Hindlimb muscle (tissue), 1 donor: ENCODE measurements around the gene PEAK3. TPM values are rescaled to one million over a fixed set of nuclear protein-coding genes. Genes with fewer than 3 reads are reported as not detected.
"Not testable (repeated sequence)": the region's sequence is repeated elsewhere in the genome, so short reads cannot be mapped to it uniquely, and the experiment has no call there.

Experiments used
- DNase-seq: peaks from one replicate; pipeline ENCODE4 v3.0.0-alpha.2; 2013
- polyA plus RNA-seq: library from polyadenylated mRNA; unstranded; fragments of 120-200 nt; gene quantifications from one replicate; pipeline ENCODE4 v1.2.1, GENCODE V29; 2013; ENCODE audit not compliant: insufficient read length

Gene PEAK3
- polyA plus RNA-seq, 1 donor: not detected

GRCh38 chr19:2288818-2289713 is 7.1 kb upstream of the PEAK3 start:
- DNase-seq: no peak

DNA sequence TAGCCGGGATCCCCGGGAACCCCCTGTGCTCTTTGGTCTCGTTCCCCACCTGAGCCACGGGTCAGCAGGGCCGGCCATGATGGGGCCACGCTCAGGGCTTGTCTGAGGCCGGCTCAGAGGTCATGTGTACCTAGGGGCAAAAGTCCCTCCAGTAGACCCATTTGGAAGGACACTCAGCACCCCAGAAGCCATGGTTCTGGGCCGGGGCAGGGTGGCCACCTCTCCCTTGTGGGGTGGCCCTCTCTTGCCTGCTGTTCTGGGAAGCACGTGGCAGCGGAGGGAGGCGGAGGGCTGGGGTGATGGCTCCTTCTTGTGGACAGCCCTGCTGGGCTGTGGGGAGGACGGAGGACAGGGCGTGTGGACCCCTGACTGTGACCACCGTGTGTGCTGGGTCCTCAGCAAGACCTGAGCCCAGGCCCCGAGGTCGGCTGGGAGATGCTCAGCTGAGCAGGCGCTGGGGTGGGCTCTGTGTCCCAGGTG is 6.4 kb upstream of the PEAK3 start:
- no peak for DNase-seq

DNA sequence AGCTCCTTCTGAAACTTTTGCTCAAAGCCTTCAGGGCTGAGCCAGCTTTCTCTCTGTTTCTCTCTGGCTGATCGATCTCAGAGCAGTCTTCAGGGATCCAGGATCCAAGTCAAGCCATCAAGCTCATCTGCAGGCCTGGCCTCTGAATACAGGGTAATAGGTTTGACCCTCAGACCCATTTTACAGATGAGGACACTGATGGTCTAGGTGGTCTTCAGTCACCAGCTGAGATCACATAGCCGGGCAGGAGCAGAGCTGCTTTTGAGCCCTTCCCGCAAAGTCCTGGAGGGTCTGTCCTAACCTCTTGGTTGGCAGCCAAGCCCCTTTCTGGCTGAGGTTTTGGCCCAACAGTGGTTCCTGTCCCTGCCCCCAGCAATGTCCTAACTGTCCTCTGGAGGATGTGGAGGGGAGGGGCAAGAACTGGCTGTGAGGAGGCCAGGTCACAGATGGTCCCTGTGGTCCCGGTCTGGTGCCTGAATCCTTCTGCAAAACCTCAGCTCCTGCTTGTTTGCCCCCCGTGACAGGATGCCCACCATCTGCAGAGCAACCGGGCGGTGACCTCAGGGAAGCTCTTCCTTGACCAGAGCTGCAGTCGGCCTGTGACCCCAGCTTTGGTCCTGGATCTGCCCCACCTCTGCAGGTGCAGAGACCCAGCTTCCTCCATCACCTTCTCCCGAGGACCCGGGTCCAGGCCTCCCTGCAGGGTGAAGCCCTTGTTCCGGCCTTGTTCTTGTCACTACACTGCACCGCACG is 5.8 kb upstream of the PEAK3 start:
- DNase-seq: no peak

DNA sequence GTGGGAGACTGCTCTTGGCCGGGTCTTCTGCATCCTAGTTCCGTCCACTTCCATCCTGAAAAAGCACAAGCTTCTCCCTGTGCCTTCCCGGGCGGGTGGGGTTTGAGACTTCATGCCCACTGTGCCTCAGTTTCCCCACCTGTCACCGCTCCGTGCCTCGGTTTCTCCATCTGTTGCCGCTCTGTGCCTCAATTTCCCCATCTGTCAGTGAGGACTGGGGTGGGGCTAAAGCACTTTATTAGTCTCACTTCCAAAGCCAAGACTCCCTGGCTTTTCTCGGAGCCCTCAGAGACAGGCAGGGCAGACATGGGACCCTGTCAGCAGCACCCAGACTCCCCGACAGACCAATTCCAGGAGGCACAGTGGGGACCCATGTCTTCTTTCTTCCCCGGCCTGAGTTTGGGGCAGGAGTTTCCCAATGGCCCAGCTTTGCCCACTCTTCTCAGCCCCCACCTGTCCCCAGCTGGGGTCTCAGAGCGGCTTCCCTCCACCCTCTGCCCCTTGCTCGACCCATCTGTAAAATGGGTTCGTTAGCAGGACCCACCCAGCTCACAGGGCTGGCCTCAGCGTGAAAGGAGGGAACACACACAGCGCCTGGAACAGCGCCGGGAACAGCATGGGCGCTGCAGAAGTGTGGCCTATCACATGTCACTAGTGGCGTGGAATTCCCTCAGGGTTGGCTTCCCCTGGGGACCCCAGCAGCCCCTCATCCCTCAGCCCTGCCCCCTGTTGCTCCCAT is 4.6 kb upstream of the PEAK3 start:
- DNase-seq: no peak

DNA sequence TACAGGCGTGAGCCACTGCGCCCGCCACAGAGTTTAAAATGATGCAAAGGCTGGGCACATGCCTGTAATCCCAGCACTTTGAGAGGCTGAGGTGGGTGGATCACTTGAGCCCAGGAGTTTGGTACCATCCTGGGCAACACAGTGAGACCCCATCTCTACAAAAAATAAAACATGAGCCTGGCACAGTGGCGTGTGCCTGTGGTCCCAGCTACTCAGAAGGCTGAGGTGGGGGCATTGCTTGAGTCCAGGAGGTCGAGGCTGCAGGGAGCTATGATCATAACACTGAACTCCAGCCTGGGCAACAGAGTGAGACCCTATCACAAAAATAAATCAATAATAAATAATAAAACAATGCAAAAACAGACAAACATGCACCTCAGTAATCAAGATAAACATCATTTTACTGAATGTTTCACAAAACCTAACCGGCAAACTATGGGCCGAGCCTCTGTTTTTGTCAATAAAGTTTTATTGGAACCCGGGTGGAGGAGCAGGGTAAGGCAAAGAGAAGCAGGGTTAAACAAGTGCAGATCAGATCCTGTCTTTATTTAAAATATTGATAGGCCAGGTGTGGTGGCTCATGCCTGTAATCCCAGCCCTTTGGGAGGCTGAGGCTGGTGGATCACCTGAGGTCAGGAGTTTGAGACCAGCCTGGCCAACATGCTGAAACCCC is 2.0 kb upstream of the PEAK3 start:
- no peak for DNase-seq

GRCh38 chr19:2282862-2283237 is 875 bp upstream of the PEAK3 start:
- DNase-seq: no peak

GRCh38 chr19:2281265-2282061 is 512 bp downstream of the PEAK3 start:
- DNase-seq: not testable (repeated sequence)

DNA sequence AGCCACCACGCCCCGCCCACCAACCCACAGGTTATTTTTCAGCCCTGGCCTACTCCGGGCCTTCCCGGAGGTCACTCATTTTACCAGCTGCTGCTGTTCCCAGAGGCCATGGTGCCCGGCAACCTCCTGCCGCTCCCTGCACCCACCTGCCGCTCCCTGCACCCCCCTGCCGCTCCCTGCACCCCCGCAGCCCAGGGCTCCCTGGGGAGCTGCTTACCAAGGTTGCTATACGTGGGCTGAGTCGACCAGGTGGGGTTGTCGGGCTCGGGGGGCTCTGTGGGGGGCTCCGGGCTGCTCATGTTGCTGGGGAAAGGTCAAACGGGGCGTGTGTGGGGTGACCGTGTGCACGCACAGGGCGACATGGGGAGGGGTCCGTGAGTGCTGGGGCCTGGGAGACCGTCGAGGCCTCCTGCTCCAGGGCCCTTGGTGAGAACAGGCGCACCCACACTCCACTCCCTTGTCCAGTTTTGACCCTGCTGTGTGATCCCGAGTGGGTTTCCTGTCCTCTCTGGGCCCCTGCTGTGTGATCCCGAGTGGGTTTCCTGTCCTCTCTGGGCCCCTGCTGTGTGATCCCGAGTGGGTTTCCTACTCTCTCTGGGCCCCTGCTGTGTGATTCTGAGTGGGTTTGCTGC is 1.2 kb downstream of the PEAK3 start:
- DNase-seq: no peak

DNA sequence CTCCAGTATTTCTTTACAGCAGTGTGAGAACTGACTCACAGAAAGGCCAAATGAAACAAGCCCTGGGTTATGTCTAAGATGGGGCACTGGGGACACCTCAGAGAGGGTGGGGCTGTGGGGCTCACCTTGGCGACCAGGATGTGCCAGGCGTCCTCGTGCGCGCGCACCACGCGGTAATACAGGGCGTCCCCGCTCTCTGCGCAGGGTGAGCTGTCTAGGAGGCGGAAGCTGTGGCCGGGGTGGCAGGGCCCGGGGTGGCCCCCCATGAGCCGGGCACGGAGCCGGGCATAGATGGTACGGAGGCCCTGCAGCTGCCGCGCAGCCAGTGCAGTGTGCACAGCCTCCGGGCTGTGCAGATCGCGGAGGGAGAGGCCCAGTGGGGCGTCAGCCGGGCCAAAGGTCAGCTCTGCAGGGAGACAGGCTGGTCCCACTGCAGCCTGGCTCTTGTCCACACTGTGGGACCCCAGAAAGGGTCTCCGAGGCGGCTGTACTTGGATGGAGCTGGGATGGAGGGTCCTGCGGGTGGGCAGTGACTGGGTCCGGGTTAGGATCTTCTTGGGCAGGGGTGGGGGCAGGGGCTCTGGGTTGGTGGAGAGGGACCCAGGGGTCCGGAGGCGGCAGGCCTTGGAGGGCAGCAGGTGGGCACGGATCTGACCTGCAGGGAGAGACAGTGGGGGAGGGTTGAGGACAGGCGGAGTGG is 3.4 kb downstream of the PEAK3 start:
- no peak for DNase-seq

DNA sequence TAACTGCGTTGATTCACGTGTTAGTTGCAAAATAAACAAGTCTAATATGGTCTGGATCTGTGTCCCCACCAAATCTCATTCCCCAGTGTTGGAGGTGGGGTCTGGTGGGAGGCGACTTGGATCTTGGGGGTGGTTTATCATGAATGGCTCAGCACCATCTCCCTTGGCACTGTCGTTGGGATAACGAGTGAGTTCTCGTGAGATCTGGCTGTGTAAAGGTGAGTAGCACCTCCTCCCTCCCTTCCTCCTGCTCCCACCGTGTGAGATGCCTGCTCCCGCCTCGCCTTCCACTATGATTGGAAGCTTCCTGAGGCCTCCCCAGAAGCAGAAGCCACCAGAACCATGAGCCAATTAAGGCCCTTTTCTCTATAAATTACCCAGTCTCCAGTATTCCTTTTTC is 4.8 kb downstream of the PEAK3 start:
- no peak for DNase-seq

DNA sequence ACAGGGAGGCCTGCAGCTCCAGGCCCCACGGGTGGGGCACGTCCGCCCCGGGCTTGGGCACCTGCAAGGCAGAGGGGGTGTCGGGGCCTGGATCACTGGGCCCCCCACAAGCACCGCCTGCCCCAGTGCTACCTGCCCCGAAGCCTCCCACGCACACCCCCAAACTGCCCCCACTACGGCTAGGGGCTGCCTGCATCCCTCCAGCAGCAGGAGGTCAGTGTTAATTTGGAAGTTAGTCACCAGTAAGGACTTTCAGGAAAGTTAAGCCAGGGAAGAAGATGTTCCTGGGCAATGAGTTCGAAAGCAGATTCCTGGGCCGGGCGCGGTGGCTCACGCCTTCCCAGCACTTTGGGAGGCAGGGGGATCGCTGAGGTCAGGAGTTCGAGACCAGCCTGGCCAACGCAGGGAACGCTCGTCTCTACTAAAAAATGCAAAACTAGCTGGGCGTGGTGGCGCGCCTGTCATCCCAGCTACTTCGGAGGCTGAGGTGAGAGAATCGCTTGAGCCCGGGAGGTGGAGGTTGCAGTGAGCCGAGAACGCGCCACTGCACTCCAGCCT is 5.5 kb downstream of the PEAK3 start:
- DNase-seq: no peak

DNA sequence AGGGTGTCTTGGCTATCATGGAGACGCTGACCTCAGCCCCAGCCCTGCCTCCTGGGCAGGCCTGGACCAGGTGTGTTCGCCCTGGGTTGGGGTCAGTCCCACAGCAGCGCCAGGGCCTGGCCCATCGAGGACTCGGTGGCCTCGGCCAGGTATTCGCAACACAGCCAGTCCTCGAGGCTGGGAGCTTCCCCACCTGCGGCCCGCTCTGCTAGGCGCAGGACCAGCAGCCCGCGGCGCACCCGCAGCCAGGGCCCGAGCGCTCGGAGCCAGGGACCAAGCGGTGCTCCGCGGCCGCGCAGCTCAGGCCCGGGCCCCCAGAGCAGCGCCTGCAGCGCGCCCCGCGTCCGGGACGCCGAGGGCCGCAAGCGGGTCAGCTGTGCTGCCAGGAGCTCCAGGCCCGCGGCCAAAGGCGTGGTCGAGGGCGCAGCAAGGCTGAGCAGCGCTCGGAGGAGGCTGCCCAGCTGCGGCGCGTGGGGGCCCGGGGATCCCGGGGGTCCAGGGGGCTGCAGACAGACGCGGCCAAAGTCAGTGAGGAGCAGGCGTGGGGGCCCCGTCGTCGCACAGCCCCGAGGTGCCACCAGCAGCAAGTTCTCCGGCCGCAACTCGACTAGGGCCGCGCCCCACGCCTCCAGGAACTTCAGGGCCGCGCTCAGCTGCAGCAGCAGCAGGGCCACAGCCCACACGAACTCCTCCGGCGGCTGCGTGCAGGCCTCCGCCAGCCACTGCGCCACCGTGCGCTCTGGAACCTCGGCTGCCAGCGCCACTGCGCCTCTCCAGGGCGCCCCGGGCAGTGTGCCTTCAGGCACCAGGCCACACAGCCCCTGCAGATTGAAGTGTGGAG is 6.2 kb downstream of the PEAK3 start:
- no peak for DNase-seq

DNA sequence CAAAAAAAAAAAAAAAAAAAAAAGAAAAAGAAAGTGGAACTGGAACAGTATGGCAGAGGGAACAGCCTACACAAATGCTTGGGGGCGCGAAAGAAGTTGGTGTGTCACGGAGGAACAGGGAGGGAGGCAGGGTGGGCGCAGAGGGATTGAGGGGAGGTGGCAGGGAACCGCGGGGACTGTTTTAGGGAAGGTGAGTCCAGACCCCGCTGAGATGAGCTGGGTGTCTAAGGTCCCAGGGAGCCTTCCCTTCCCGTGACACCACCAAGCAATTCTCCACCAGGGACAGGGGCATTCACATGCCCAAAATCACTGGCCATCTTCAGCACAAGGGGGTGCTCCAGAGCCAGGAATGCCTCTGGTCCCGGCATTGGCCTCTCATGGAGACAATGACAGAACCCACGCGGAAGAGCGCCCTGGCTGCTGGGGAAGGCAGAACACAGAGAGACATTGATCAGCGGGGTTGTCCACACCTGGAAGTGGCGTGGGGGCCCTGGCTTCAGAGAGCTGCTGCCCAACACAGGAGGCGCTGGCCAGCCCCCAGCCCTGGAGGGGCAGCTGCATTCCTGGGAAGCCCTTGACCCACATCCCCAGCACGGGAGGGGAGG is 6.9 kb downstream of the PEAK3 start:
- DNase-seq: no peak

DNA sequence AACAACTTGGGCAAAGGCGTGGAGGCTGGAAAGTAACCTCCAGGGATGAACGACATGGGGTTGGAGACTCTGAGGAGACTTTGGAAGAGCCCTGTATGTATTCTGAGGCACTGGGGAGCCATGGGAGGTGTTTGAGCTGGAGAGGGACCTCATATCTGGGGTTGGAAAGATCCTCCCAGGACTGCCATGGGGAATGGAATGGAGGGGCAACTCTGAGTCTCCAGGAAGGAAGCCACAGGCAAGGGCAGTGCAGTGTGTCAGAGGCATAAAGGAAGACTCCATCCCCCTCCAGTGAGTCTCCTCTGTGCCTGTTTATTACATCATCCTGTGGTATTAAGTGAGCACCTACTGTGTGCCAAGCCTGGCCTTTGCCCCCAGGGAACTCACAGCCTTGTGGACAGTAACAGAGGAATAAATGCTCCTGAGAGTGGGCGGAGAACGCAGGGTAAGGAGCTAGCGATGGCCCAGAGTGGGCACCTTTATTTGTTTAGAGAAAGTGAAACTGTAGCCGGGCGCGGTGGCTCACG is 7.7 kb downstream of the PEAK3 start:
- no peak for DNase-seq

DNA sequence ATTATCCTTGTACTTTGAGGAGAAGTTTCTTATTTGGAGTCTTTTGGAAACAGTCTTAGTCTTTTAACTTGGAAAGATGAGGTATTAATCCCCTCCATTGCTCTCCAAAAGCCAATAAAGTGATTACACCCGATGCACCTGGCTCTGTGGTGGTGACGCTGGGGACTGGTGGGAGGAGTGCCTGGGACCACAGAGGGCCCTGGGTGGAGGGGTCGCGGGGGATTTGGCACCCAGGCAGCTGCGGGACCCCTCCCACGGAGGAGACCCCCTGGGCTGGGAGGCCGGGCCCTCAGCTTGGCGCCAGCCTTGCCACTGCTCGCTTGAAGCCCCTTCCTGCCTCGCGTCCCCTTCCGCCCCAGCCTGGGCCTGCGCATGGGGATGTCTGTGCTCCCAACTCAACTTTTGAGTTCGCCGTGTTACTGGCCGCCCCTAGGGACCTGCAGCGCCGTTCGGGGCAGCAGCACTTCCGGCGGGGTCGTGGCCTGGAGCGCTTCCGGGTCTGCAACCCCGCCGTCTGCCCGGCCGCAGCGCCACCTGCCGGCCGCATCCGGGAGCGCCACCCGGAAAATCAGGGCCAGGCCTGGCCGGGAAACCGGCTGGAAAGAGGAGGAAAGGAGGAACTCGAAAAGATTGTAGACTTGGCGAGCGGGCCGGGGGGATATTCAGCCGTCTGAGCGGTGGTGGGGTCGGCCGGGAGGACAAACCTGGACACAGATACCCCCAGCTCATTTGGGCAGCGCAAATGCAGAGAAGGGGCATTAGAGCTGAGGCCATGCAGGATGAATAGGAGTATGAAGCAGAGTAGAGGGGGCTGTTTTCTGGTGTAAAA is 8.4 kb downstream of the PEAK3 start:
- DNase-seq: peak; percentile 79

GRCh38 chr19:2271234-2272103 is 10.5 kb downstream of the PEAK3 start:
- no peak for DNase-seq
